H9 (cell line): Measurements from ENCODE around the gene TMED8. TPM values are rescaled to one million over a fixed set of nuclear protein-coding genes. Genes with fewer than 3 reads are reported as not detected.

Experiments used
- DNase-seq: peaks from one replicate; pipeline ENCODE4 v3.0.0-alpha.2; 2017
- H2AFZ ChIP-seq: one replicate; pipeline ENCODE4 v1.6.1; 2013; ENCODE audit warnings: mild to moderate bottlenecking, low read length, control low read depth, moderate library complexity
- H2AK5ac ChIP-seq: 2 replicates; pipeline ENCODE4 v1.6.1; 2013; ENCODE audit warnings: low read length, control low read depth, mixed read lengths; ENCODE audit not compliant: insufficient read length
- H2BK120ac ChIP-seq: one replicate; pipeline ENCODE4 v1.6.1; 2013; ENCODE audit warnings: low read depth, mild to moderate bottlenecking, low read length, control low read depth, inconsistent platforms; ENCODE audit not compliant: poor library complexity, severe bottlenecking
- H2BK12ac ChIP-seq: 2 replicates; pipeline ENCODE4 v1.6.1; 2013; ENCODE audit warnings: low read length, control low read depth, mixed read lengths, low read depth; ENCODE audit not compliant: insufficient read length
- H2BK15ac ChIP-seq: 2 replicates; pipeline ENCODE4 v1.6.1; 2013; ENCODE audit warnings: low read depth, low read length, control low read depth
- H2BK20ac ChIP-seq: one replicate; pipeline ENCODE4 v1.6.1; 2013; ENCODE audit warnings: low read depth, mild to moderate bottlenecking, low read length, control low read depth, inconsistent platforms; ENCODE audit not compliant: poor library complexity, severe bottlenecking
- H2BK5ac ChIP-seq: 2 replicates; pipeline ENCODE4 v1.6.1; 2013; ENCODE audit warnings: low read length, control low read depth, mixed read lengths; ENCODE audit not compliant: insufficient read length
- H3K14ac ChIP-seq: 2 replicates; pipeline ENCODE4 v1.6.1; 2013; ENCODE audit warnings: low read length, control low read depth; ENCODE audit not compliant: insufficient read depth
- H3K18ac ChIP-seq: 2 replicates; pipeline ENCODE4 v1.6.1; 2013; ENCODE audit warnings: low read depth, mild to moderate bottlenecking, mixed read lengths, low read length, control low read depth; ENCODE audit not compliant: insufficient read length
- H3K23ac ChIP-seq: 2 replicates; pipeline ENCODE4 v1.6.1; 2013; ENCODE audit warnings: low read length, control low read depth, mixed read lengths, low read depth; ENCODE audit not compliant: insufficient read length
- H3K23me2 ChIP-seq: 2 replicates; pipeline ENCODE4 v1.6.1; 2013; ENCODE audit warnings: low read depth, mild to moderate bottlenecking, mixed read lengths, low read length, control low read depth; ENCODE audit not compliant: insufficient read length, poor library complexity, severe bottlenecking
- H3K27ac ChIP-seq: 2 replicates; pipeline ENCODE4 v1.5.1; 2013; ENCODE audit warnings: low read length, control low read depth, mixed read lengths, low read depth; ENCODE audit not compliant: insufficient read length
- H3K27me3 ChIP-seq: 2 replicates; pipeline ENCODE4 v1.6.1; 2013; ENCODE audit warnings: low read length, control low read depth, inconsistent platforms; ENCODE audit not compliant: insufficient read depth
- H3K4ac ChIP-seq: 2 replicates; pipeline ENCODE4 v1.6.1; 2013; ENCODE audit warnings: low read depth, mild to moderate bottlenecking, control low read depth, inconsistent platforms, low read length, moderate library complexity
- H3K4me1 ChIP-seq: 2 replicates; pipeline ENCODE4 v1.6.1; 2013; ENCODE audit warnings: low read length, control low read depth, inconsistent platforms; ENCODE audit not compliant: insufficient read depth
- H3K4me2 ChIP-seq: 2 replicates; pipeline ENCODE4 v1.6.1; 2013; ENCODE audit warnings: low read length, control low read depth, mixed read lengths; ENCODE audit not compliant: insufficient read length, insufficient read depth
- H3K56ac ChIP-seq: 2 replicates; pipeline ENCODE4 v1.6.1; 2013; ENCODE audit warnings: low read depth, mild to moderate bottlenecking, mixed read lengths, low read length, control low read depth; ENCODE audit not compliant: insufficient read length
- H3K79me1 ChIP-seq: 2 replicates; pipeline ENCODE4 v1.6.1; 2013; ENCODE audit warnings: low read depth, mild to moderate bottlenecking, moderate library complexity, low read length, control low read depth, inconsistent platforms; ENCODE audit not compliant: insufficient read depth, poor library complexity, severe bottlenecking
- H3K79me2 ChIP-seq: 2 replicates; pipeline ENCODE4 v1.6.1; 2013; ENCODE audit warnings: low read length, control low read depth, inconsistent platforms; ENCODE audit not compliant: insufficient read depth
- H3K9ac ChIP-seq: 2 replicates; pipeline ENCODE4 v1.6.1; 2013; ENCODE audit warnings: low read length, control low read depth, mixed read lengths; ENCODE audit not compliant: insufficient read length; ENCODE audit errors: extremely low read depth
- H3K9me3 ChIP-seq: one replicate; pipeline ENCODE4 v1.6.1; 2013; ENCODE audit warnings: low read depth, low read length, inconsistent platforms; ENCODE audit not compliant: control insufficient read depth
- H3T11ph ChIP-seq: one replicate; pipeline ENCODE4 v1.6.1; 2013; ENCODE audit warnings: mild to moderate bottlenecking, low read length, control low read depth, inconsistent platforms
- H4K20me1 ChIP-seq: one replicate; pipeline ENCODE4 v1.6.1; 2013; ENCODE audit not compliant: control insufficient read depth, insufficient read length, insufficient read depth
- H4K5ac ChIP-seq: 2 replicates; pipeline ENCODE4 v1.6.1; 2013; ENCODE audit warnings: low read depth, mild to moderate bottlenecking, mixed read lengths, low read length, control low read depth; ENCODE audit not compliant: insufficient read length
- H4K8ac ChIP-seq: replicated peaks from 2 replicates; pipeline ENCODE4 v1.6.1; 2013; ENCODE audit warnings: low read length, control low read depth, mixed read lengths, low read depth; ENCODE audit not compliant: insufficient read length
- H4K91ac ChIP-seq: 2 replicates; pipeline ENCODE4 v1.6.1; 2013; ENCODE audit warnings: low read depth, mild to moderate bottlenecking, moderate library complexity, mixed read lengths, low read length, control low read depth; ENCODE audit not compliant: insufficient read length
- H3K27ac Mint-ChIP-seq, 3 experiments: 2 replicates in 2 of 3; 3 replicates in 1 of 3; pipeline ENCODE4 v1.8.0; 2020 to 2021; ENCODE audit warnings: mixed read lengths in 3 of 3, mild to moderate bottlenecking in 1 of 3, moderate library complexity in 1 of 3
- H3K27me3 Mint-ChIP-seq: 2 replicates; pipeline ENCODE4 v1.8.0; 2021; ENCODE audit warnings: low read depth, mild to moderate bottlenecking, moderate library complexity, mixed read lengths
- H3K36me3 Mint-ChIP-seq, 3 experiments: 2 replicates in 2 of 3; 3 replicates in 1 of 3; pipeline ENCODE4 v1.8.0; 2020 to 2021; ENCODE audit warnings: low read depth in 3 of 3, mixed read lengths in 3 of 3; ENCODE audit not compliant: insufficient read depth in 1 of 3
- H3K4me1 Mint-ChIP-seq, 2 experiments: 2 replicates each; pipeline ENCODE4 v1.8.0; 2020; ENCODE audit warnings: mixed read lengths in 2 of 2
- H3K4me3 Mint-ChIP-seq, 2 experiments: 2 replicates in 1 of 2; 3 replicates in 1 of 2; pipeline ENCODE4 v1.8.0; 2020 to 2021; ENCODE audit warnings: mild to moderate bottlenecking in 2 of 2, mixed read lengths in 2 of 2, moderate library complexity in 1 of 2
- H3K9me3 Mint-ChIP-seq, 2 experiments: 2 replicates in 1 of 2; 3 replicates in 1 of 2; pipeline ENCODE4 v1.8.0; 2020; ENCODE audit warnings: mild to moderate bottlenecking in 2 of 2, mixed read lengths in 2 of 2, moderate library complexity in 1 of 2
- CTCF ChIP-seq: fragments of 200-600 bp; sonication (generic); conservative IDR thresholded peaks from 3 replicates; pipeline ENCODE4 v1.8.0; 2021; ENCODE audit warnings: antibody characterized with exemption, mild to moderate bottlenecking
- WGBS: extraction: QIAGEN DNeasy Blood & Tissue Kit; methylation state at CpG from one replicate; pipeline ENCODE4 v1.1.7; 2013; ENCODE audit warnings: missing lambda C conversion rate, low lambda C conversion rate, mixed read lengths; ENCODE audit not compliant: insufficient read length; ENCODE audit errors: extremely low coverage; 5-methylcytosine and 5-hydroxymethylcytosine counted together
- total RNA-seq: library from RNA; stranded (reverse); gene quantifications from 2 replicates; pipeline ENCODE4 v1.2.1, GENCODE V29; 2021

TMED8 gene
- total RNA-seq, 1 experiment from 2014 or later, result 9.5 TPM

- no peaks in the 10 kb centered on the region for H3K79me2 ChIP-seq
- no peak overlapping the region for H3K14ac ChIP-seq
- no peak overlapping the region for H2BK5ac ChIP-seq
- no peak overlapping the region for H2BK12ac ChIP-seq
- H4K20me1 ChIP-seq, result no peaks in the 10 kb centered on the region
- H3K4me1 ChIP-seq, result peaks cover 11% of the 10 kb centered on the region; the same call in 1 of the 2 replicates
- no peak overlapping the region for H3K4me3 Mint-ChIP-seq
- no peak overlapping the region for H3K27ac ChIP-seq
- peaks cover 0 to 6% (median 5%) of the 10 kb centered on the region in 3 experiments; a peak in 4 of 7 replicates for H3K36me3 Mint-ChIP-seq
- H2AFZ ChIP-seq, result no peak overlapping the region
- H3K4me1 Mint-ChIP-seq, result peaks cover 47 to 57% of the 10 kb centered on the region in 2 experiments
- no peak overlapping the region for H4K8ac ChIP-seq
- no peaks in the 10 kb centered on the region for H3K9me3 ChIP-seq
- DNase-seq, result no peak
- H3K9ac ChIP-seq, result no peak overlapping the region
- H3K27me3 ChIP-seq, result no peaks in the 10 kb centered on the region
- no peak overlapping the region for H2BK20ac ChIP-seq
- no peak overlapping the region for H3K56ac ChIP-seq
- H2BK120ac ChIP-seq, result no peak overlapping the region
- H4K5ac ChIP-seq, result no peak overlapping the region
- TF ChIP-seq CTCF, result no peak
- H3K4ac ChIP-seq, result no peak overlapping the region
- no peak overlapping the region for H3K4me2 ChIP-seq
- H4K91ac ChIP-seq, result no peak overlapping the region
- no peak overlapping the region for H2BK15ac ChIP-seq
- no peaks in the 10 kb centered on the region for H3K23me2 ChIP-seq
- H3K27ac Mint-ChIP-seq, result peak overlapping the region in 1 of 3 experiments; percentile 79; a peak in 2 of 7 replicates
- H3K9me3 Mint-ChIP-seq, result no peaks in the 10 kb centered on the region
- H2AK5ac ChIP-seq, result no peak overlapping the region
- no peak overlapping the region for H3T11ph ChIP-seq
- H3K23ac ChIP-seq, result no peak overlapping the region
- H3K18ac ChIP-seq, result no peak overlapping the region
- no peaks in the 10 kb centered on the region for H3K27me3 Mint-ChIP-seq
- no CpG with 5 or more reads among the region's 3 CpGs for WGBS
- no peaks in the 10 kb centered on the region for H3K79me1 ChIP-seq
Measured at GRCh38 chr14:77335576-77335975, 41.3 kb downstream of the TMED8 start.
